HCT116 (cell line): ENCODE results near the gene RAET1L.

Experiments used
- CEBPB ChIP-seq: IDR thresholded peaks from 2 replicates; pipeline ENCODE4 v1.6.1; 2012; ENCODE audit warnings: low read depth
- CTCF ChIP-seq, 3 experiments: fragments of 200-600 bp in 1 of 3; sonication (generic) in 1 of 3; IDR thresholded peaks in 2 of 3; conservative IDR thresholded peaks in 1 of 3; 2 replicates each; pipeline ENCODE4 v1.5.1; 2012 to 2017; ENCODE audit warnings: low read depth in 2 of 3, low read length in 2 of 3, antibody characterized with exemption in 1 of 3, borderline replicate concordance in 1 of 3, control low read depth in 1 of 3, mild to moderate bottlenecking in 1 of 3, mixed read lengths in 1 of 3, mixed run types in 1 of 3, moderate library complexity in 1 of 3; ENCODE audit not compliant: insufficient read depth in 1 of 3
- EZH2phosphoT487 ChIP-seq: fragments of 200-600 bp; IDR thresholded peaks from 2 replicates; pipeline ENCODE4 v1.6.1; 2018; ENCODE audit warnings: antibody characterized with exemption, borderline replicate concordance
- MAX ChIP-seq: IDR thresholded peaks from 2 replicates; pipeline ENCODE4 v1.6.1; 2012
- POLR2AphosphoS5 ChIP-seq: IDR thresholded peaks from 2 replicates; pipeline ENCODE4 v1.6.1; 2011; ENCODE audit warnings: mild to moderate bottlenecking, low read depth, low read length, moderate library complexity
- REST ChIP-seq: IDR thresholded peaks from 2 replicates; pipeline ENCODE4 v1.6.1; 2012; ENCODE audit warnings: low read depth
- SIN3A ChIP-seq: IDR thresholded peaks from 2 replicates; pipeline ENCODE4 v1.6.1; 2012; ENCODE audit warnings: low read depth
- ZBTB33 ChIP-seq: IDR thresholded peaks from 2 replicates; pipeline ENCODE4 v1.6.1; 2011; ENCODE audit warnings: mild to moderate bottlenecking, low read length, moderate library complexity; ENCODE audit not compliant: insufficient replicate concordance; ENCODE audit errors: extremely low read depth

DNA sequence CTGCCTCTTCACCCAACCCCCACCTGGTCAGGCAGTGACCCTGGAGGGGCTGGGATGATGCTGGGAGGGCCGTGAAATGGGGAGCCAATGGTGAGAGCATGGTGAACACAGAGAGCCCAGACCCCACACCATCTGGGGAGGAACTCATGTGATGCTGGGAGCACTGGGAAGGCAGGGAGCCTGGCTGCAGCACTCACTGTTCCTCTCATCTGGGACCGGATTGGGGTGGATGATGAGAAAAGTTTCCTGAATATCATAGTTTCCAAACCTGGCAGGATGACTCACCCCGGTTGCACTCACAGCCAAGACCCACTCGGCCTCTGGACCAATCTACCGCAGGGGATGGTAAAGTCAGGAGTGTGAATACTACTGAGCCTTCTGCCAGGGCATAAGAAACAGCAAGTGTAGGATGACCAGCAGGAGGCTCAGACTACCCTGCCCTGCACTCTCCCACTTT is 39.8 kb downstream of the RAET1L start:
- TF ChIP-seq MAX: no peak
- 0 out of 6 replicates have a peak, but pooled peaks of 1 of the 3 experiments have one; percentile 8 for TF ChIP-seq CTCF (IDR thresholded peaks at IDR 0.05 in 2 of 3, conservative IDR thresholded peaks at IDR 0.05 in 1 of 3; ENCODE audit: borderline replicate concordance in 1 of 3, insufficient read depth in 1 of 3, low read depth in 2 of 3, low read length in 2 of 3)
- no peak for TF ChIP-seq POLR2AphosphoS5
- no peak for TF ChIP-seq SIN3A
- no peak for TF ChIP-seq REST
- TF ChIP-seq ZBTB33: no peak
- TF ChIP-seq CEBPB: no peak
- no peak for TF ChIP-seq EZH2phosphoT487
